Tongue (tissue), 2 donors: Measurements from ENCODE around the gene CTNNA2. TPM values are rescaled to one million over a fixed set of nuclear protein-coding genes. Genes with fewer than 3 reads are reported as not detected.

ENCODE experiments used
- DNase-seq: peaks from one replicate; pipeline ENCODE4 v3.0.0-alpha.2; 2015
- total RNA-seq: library from RNA; depleted of rRNA; stranded (reverse); fragments of >200 nt; gene quantifications from one replicate; pipeline ENCODE4 v1.2.3, GENCODE V29; 2014

The CTNNA2 gene
- total RNA-seq, 1 donor from 2014 or later: 0.92 TPM

DNA sequence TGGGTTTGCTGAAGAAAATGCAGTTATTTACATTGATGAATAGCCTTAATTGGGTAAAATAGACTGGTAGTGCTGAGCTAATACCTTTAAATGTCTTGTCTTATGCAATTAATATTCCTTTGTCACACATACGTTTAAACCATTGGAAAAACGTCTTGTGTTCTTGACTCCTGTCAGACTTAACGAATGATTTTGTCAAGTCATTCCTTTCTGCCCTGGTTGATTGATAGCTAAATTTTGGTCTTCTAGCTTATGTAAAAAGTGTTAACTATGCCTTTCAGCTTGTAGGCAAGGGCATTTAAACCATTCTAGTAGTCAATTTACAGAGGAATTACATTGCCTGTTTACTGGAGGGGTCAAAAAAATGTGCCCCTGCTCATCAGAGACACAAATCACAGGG is 897.5 kb downstream of the CTNNA2 start:
- no peak for DNase-seq

DNA sequence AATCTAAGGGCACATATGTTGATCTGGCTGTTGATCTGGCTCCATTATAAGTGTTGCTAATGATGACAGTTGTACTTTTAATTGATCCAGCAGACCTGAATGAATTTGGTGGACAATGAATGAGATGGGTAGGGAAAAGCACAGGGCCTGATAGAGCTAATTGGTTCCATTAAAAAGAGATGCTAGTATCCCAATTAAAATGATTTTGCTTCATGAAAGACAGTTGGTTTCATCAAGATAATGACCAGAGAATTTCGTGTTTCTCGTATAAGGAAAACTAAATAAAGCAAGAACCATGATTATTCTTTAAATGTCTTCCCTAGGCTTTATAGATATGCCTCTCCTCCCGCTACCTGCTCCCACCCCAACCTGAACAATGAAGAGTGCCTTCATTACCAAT is 900.3 kb downstream of the CTNNA2 start:
- no peak for DNase-seq

DNA sequence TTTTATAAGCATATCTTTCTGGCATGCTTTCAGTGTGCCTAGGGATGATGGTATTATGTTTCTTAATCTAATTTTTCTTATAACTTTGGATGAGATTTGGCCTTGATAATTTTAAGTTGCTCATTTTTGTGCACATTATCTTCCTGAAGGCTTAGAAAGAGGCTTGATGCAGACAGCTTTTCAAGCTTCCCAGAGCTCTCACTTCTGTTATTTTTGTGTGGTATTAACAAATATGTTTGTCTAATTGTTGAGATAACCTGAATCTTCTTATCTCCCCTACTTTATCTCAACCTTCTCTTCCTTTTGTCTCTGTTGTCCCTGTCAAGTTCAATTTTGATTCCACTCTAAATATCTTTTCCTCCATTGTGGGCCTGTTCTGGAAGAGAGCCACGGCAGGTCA is 904.9 kb downstream of the CTNNA2 start:
- no peak for DNase-seq

DNA sequence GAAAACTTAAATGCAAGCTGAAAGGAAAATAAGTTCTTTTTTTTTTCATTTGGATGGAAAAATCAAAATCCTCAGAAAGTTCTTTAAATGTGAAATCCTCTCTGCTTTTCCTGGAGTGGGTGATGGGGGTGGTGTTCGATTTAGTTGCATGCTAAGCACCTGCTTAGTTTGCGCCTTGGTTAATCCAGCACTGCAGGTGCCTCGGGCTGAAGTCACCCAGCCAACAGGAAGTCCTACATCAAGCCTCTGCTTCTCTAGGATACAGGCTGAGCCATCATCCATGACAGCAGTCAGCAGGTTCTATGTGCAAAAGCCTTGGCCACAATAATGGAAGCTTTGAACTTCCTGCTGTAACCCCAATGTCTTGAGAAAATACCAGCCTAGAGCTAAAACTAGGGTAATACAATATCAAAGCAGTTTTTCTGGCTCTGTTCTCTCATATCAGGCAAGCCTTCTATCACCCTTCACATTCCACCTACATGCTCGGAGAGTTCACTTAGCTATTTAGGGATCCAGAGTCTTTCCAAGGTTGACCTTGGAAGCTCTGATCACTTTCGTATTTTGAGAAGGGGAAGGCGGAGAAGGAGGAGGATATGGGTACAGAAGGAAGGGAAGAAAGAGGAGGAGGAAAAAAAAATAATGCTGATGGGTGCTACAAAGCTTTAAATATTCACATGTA is 907.8 kb downstream of the CTNNA2 start:
- no peak for DNase-seq

DNA sequence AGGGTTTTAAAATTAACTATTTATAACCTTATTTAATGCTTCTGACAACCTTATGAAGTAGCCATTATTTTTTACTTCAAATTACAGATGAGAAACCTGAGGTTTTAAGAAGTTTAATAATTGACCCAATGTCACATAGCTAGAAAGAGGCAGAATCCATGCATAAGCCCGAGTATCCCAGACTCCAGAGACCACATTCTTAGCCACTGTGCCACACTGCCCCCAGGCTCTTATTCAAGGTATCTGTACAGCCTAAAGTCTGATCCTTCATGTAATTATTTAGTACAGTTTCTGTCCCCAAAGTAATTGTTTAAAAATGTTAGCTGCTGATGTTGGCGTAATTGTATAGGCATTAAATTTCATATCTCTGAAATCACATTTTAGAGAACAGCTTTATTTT is 916.4 kb downstream of the CTNNA2 start:
- DNase-seq: no peak

DNA sequence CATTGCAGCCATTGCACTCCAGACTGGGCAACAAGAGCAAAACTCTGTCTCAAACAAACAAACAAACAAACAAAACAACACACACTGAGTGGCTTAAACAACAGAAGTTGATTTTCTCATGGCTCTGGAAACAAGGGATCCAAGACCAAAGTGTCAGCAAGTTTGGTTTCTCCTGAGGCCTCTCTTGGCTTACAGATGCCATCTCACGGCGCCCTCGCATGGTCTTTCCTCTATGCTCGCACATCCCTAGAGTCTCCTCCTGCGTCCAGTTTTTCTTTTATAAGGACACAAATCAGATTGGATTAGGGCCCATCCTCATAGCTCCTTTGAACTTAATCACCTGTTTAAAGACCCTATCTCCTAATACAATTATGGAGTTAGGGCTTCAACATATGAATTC is 925.1 kb downstream of the CTNNA2 start:
- no peak for DNase-seq

DNA sequence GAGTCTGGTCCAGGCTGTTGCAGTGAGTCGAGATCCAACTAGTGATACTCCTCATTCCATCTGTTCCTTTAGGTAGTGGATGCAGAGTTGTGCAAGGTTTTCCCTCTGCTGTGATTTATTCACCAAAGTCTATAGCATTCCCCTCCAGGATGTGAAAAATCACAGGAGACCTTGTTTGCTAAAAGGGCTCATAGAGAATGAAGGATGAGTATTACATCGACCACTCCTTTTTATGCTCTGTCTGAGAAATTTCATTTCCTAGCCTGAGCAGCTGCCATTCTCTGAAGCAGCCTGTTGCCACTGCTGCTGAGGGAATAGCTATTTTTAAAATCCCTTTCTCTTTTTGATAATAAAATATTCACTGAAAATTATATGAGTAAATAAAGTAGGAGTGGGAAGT is 925.8 kb downstream of the CTNNA2 start:
- no peak for DNase-seq

DNA sequence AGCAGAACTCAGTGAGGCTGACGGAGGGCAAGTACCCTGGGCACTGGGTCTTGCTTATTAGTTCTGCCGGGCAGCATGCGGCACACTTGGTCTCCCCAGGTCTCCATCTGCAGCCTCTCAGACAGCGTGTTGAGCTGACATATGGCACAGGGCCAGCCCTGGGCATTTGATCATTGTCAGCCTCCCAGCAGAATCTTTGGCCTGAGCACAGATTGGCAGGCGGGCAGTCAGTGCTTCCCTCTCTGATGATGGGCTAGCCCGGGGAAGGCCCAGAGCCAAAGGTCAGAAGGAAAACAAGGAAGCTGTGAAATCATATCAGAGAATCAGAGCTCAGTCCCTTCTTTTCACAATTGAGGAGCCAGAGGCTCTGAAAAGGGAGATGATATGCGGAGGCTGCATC is 941.8 kb downstream of the CTNNA2 start:
- DNase-seq: peak; percentile 43

DNA sequence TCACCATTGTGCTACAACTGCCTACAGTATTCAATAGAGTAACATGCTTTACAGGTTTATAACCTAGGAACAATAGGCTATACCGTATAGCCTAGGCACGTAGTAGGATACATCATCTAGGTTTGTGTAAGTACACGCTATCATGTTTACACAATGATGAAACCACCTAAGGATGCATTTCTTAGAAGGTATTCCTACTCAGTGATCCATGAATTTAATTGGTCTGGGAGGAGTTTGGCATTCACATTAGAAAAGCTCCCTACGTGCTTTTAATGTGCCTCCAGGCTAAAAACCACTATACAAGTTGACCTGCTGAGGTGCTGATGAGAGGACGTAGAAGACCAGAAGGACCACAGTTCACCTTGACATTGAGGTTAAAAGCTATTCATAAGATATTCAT is 946.2 kb downstream of the CTNNA2 start:
- DNase-seq: no peak

DNA sequence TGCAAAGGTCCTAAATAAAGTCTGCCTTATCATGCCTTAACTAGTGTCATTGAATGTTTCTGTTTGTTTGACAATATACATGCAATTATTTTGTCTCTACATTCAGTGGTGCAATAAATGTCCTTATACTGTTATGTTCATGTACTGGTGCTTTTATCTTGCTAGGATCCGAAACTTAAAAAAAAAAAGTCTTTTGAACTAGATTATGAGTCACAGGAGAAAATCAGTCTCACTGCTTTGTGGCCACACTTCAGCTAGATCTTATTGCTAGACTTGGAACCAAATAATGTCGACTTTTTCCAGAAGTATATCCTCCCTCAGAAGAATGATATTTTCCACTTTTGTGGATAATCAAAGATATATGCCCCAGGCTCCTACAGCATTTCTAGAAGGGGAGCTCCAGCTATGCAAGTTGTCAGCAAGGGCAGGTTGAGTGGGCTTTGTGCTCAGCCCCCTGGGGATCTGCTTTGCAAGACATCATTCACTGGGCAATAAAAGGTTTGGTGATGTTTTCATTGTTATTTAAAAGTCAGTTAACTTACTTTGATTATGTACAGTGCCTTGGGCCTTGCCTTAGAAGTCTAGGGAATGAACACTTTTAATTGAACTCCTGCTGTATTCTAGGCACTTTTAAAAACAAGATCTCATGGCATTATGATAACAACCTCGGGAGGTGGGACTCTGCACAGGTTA is 948.8 kb downstream of the CTNNA2 start:
- no peak for DNase-seq

DNA sequence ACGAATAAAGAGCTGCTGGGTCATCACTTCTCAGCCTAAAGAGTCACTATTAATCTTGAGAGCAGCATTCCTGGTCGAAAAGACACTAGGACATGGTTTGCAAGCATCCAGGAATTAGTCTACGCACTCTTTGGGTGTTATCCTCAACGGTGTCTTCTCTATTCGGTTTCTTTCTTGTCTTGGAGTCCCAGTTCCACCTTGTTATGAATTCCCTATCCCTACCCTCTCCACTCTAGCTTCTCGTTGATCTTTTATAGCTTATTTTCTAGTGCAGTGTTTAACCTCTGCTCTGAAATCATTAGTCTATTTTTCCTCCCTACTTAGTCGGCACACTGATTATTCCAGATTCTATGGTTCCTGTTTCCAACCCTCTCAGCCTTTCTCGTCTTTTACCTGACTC is 949.8 kb downstream of the CTNNA2 start:
- DNase-seq: no peak

DNA sequence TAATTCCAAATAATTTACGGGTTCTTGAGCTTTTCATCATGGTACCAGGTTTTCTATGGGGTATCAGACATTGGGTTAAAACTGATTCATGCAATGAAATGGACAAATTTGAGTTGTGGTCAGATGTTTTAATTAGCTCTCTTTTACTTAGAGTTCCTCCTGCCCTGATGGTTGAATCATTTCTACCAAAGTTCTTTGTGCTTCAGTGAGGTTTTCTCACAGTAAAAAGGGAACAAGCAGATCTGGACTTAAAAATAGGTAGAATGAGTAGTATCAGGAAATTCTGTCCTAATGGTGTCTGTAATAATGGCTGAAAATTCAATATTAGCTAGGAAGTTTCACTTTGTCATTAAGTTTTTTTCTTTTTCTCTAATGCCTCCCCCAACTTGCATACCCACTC is 951.4 kb downstream of the CTNNA2 start:
- DNase-seq: no peak

DNA sequence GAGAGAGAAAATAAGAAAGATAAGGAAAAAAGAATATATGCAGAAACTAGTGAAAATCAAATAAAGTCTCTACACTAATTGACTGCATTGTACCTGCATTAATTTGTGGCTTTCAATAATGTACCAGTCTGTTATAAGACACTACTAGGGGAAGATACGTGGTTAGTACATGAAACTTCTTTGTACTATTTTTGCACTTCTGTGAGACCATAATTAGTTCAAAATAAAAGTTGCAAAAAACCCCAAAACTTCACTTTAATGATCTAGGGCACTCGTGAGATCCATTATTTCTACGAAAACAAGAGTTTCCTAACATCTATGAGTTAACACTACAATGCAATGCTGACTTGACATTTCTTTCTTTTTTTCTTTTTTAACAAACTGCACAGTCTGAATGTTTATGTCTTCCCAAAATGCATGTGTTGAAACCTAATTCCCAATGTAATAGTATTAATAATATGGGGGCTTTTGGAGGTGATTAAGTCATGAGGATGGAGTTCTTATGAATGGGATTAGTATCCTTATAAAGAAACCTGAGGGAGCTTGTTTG is 954.5 kb downstream of the CTNNA2 start:
- no peak for DNase-seq

DNA sequence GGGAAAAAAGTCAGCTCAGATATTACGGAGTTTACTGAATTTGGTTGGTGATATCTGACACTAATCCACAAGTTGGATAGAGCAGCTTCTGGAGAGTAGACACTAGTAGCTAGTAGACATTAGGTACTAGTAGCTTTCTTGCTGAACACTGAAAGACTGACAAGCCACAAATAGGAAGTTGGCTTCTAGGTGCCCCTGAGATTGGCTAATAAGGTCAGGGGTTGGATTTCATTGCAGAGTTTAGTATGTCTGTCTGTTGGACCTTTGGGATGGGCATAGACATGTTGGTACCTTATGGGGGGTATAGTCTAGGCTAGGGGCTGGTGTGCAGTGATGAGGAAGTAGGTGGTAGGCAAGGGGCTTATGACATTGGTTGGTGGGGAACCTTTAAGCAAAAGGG is 956.6 kb downstream of the CTNNA2 start:
- DNase-seq: peak; percentile 15

DNA sequence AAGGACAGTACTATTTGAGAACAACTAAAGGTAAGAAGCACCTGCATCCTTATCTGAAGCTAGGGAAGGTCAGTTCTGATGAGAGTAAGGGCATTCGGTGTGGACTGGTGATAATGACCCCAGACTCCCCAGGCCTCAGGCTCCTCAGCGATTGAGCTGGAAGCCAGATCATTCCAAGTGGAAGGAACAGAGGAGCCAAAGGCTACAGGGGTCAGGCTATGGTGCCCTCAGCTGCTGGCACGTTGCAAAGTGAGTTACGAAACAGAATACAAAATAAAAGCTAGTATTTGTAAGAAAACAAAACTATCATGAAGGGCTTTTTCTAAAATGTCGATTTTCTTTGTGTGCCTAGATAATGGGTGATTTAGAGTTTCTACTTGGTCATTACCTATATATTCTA is 960.2 kb downstream of the CTNNA2 start:
- DNase-seq: no peak

DNA sequence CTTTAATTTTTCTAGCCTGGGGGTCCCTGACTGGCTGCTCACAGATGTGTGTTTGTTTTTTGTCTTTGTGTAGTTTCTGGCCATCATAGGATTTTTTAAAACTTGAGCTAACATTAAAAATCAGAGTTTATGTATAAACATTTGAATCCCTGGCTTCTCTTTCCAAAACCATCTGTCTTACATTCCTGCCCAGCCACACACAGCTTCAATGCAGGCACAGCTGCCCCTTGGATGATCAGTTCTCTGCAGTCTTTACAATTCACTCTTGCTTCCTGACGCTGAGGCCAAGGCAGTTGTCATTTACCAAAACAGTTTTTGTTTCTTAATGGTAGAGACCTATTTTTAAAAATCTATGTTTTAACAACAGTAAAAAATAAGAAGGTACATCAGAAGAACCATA is 960.9 kb downstream of the CTNNA2 start:
- peak; percentile 74 for DNase-seq

DNA sequence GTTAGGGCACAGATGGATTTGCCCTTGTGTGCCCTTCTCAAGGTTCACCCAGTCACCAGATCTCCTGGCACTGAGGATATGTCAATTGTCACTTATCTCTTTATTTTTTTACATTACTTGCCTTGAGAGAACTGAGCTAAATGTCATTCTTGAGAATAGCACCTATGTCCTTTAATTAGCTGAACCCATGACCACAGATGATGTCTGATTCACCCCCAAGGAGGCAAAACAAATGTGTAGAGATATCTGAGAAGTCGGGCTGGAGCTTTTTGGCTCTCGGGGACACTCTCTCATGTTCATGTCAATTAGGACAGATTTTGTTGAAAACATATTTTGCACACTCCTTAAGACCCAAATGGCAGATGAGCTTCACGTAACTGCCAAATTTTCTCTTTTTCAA is 963.1 kb downstream of the CTNNA2 start:
- DNase-seq: no peak

DNA sequence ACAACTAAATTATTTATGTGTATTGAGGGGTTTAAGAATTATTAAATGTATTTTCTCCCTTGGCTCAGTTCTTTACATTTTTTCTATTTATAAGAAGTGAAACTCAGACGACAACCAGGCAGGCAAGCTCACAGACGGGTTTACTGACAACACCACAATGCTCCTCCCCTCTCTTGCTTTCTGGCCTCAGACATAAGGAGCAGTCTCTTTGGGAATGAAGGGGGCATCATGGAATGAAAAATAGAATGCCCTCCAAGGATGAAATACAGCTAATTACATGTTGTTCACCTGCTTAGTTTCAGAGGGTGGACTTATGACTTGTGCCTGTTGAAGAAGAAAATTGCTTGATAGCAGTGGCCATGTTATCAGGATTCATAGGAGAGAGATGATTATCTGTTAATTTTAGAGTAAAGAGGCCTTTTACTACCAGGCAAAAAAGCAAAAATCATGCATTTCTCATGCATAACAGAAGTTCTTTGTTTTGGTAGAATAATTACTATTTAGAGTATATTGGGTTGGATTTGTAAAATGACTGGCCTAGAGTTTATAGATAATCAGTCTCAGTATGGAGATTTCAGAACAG is 963.8 kb downstream of the CTNNA2 start:
- peak; percentile 22 for DNase-seq

DNA sequence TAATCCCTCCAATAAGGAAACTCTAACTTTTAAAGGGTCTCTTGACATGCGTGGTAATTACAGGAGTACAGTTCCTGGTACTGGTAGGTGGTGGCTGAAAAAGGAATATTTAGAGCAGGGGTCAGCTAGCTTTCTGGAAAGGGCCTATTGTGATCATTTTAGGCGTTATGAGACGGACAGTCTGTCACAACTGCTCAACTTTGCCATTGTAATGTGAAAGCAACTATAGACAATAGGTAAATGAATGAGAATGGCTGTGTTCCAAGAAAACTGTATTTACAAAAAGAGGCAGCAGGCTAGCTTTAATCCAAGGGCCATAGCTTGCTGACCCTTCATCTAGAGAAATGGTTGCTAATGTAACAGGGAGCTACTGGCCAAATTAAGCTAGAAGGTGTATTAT is 969.4 kb downstream of the CTNNA2 start:
- no peak for DNase-seq

DNA sequence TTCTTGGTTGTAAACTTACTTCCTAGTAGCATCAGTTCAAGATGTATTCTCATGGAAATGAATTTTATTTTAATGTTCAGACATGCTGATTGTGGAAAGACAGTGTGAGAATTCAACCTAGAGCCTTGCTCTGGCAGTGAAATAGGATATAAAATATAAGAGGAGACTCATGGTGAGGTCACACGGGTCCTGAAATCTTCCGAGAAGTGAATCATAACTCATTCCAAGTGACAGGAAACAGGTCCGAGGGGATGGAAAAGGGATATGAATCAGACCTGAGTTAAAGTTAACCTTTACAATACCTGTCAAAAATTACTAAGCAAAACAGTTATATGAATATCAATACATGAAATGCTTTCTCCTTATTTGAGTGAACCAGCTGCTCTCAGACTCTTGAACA is 976.9 kb downstream of the CTNNA2 start:
- no peak for DNase-seq

DNA sequence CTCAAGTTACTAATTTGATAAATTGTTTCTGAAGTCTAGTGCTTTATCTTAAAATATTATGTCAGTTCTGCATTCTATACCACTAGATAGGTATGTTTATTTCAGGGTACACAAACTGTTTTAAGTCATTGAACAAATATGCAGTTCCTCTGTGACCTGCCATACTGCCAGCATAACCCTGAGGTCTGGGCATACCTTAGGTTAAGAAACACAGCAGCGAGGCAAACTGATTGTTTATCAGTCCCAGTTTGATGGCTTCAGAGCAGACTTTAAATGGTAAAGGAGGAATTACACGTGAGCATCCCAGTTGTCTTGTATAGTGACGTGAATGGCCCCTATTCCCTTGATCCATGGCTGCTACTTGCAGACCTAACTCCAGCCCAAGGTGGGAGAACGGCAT is 978.1 kb downstream of the CTNNA2 start:
- no peak for DNase-seq

DNA sequence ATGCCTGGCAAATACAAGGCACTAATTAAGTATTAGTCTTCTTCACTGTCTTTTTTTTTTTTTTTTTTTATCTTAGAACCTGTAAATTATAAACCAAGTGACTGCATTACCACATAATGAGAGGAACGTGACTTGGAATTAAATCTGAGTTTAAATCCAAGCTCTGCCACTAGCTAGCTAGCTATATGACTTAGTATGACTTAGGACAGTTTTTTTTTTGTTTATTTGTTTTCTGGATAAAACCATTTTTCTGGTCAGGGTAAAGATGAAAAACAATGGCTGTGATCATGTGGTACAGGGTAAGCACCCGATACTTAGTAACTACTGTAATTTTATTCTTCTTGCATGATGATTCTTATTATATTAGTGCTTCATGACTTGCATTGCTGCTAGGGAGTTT is 983.5 kb downstream of the CTNNA2 start:
- DNase-seq: no peak

DNA sequence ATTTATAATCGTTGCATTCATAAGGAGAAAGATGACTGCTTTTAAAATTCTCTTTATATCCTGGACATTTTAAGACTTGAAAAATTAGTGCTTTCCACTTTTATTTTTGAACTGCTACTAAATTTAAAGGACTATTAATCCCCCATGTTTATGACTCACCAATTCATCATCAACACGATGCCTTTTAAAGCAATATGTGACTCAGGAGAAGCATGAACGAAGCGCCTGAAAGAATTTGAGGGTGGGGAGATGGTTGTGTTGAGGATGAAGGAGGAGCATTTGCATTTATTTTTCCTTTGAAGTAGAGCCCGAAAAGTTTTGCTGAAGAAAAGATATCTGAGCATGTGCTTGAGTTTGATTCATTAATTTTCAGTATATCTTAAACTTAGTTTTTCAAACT is 983.9 kb downstream of the CTNNA2 start:
- DNase-seq: no peak

DNA sequence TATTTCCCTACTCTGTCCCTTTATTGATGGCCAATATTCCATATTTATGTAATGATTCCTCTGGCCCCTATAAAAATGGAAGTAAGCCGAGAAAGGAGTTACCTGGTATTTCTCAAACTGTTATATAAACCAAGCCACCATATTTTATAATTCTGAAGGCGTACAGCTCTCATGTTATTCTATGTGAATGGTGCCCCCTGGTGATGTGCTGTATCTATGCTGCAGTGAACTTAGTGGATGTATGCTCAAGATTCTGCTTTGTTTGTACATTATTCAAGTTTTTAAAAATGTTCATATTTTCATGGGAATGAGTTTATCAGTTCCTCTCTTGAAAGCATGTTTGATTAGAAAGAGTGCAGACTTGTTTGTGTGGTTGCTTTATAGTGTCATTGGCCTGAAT is 986.2 kb downstream of the CTNNA2 start:
- peak; percentile 70 for DNase-seq
